OCI-LY3 (cell line): ENCODE results near the gene SLC25A41.

Experiments
- H2AFZ ChIP-seq: fragments of 200-600, 300-600 bp; shearing (Covaris generic); 2 replicates; pipeline ENCODE4 v1.6.0; 2014; ENCODE audit warnings: antibody characterized with exemption, low read depth, low read length
- H3K27ac ChIP-seq: fragments of 200-600, 300-600 bp; sonication (generic); 2 replicates; pipeline ENCODE4 v1.5.1; 2014; ENCODE audit warnings: mild to moderate bottlenecking, low read length, moderate library complexity, mixed read lengths
- H3K27me3 ChIP-seq: fragments of 200-600, 300-600 bp; sonication (generic); 2 replicates; pipeline ENCODE4 v1.6.1; 2014; ENCODE audit warnings: low read depth, low read length, mixed read lengths
- H3K36me3 ChIP-seq: fragments of 200-600, 300-600 bp; sonication (generic); replicated peaks from 2 replicates; pipeline ENCODE3; 2014; ENCODE audit warnings: low read depth, low read length, mixed read lengths
- H3K4me1 ChIP-seq: fragments of 300-600, 200-600 bp; sonication (generic); 2 replicates; pipeline ENCODE4 v1.6.1; 2014; ENCODE audit warnings: low read length, mixed read lengths
- H3K4me2 ChIP-seq: fragments of 200-600, 300-600 bp; sonication (generic); 2 replicates; pipeline ENCODE4 v1.6.1; 2014; ENCODE audit warnings: low read length, mixed read lengths
- H3K4me3 ChIP-seq: fragments of 300-600, 200-600 bp; sonication (generic); 2 replicates; pipeline ENCODE4 v1.5.1; 2014; ENCODE audit warnings: antibody characterized with exemption, mild to moderate bottlenecking, low read length, moderate library complexity
- H3K79me2 ChIP-seq: fragments of 300-600, 200-600 bp; shearing (Covaris generic); 2 replicates; pipeline ENCODE4 v1.6.1; 2014; ENCODE audit warnings: mild to moderate bottlenecking, low read length, mixed read lengths
- H3K9ac ChIP-seq: fragments of 300-600, 200-600 bp; shearing (Covaris generic); 2 replicates; pipeline ENCODE4 v1.6.0; 2014; ENCODE audit warnings: mild to moderate bottlenecking, low read length, moderate library complexity
- H3K9me3 ChIP-seq: fragments of 200-600, 300-600 bp; shearing (Covaris generic); 2 replicates; pipeline ENCODE4 v1.6.1; 2014; ENCODE audit warnings: low read length, mixed read lengths; ENCODE audit not compliant: insufficient read depth
- H4K20me1 ChIP-seq: fragments of 200-600, 300-600 bp; sonication (generic); 2 replicates; pipeline ENCODE4 v1.6.1; 2016; ENCODE audit warnings: low read length, mixed read lengths; ENCODE audit not compliant: insufficient read depth
- CTCF ChIP-seq: fragments of 200-600, 300-600 bp; sonication (generic); IDR thresholded peaks from 2 replicates; pipeline ENCODE4 v1.5.1; 2014; ENCODE audit warnings: antibody characterized with exemption, low read length, low read depth
- EZH2phosphoT487 ChIP-seq: fragments of 200-600 bp; shearing (Covaris generic); IDR thresholded peaks from 2 replicates; pipeline ENCODE4 v1.6.1; 2018; ENCODE audit warnings: antibody characterized with exemption, mixed run types, low read depth

The SLC25A41 gene

GRCh38 chr19:6423499-6424194, 9.9 kb downstream of the SLC25A41 start:
- Histone ChIP-seq H3K36me3 (peaks cover 52% of the 10 kb centered on the region), H3K4me1 (peaks cover 24% of the 10 kb centered on the region), H2AFZ (no peak overlapping the region), H3K9ac (peak overlapping the region; percentile 90), H3K4me2 (peak overlapping the region; percentile 90), H3K27ac (peak overlapping the region; percentile 62), H3K9me3 (no peaks in the 10 kb centered on the region), H3K4me3 (peak overlapping the region; percentile 88), H3K79me2 (peaks cover 65% of the 10 kb centered on the region), H3K27me3 (no peaks in the 10 kb centered on the region), H4K20me1 (peaks cover 55% of the 10 kb centered on the region)
- TF ChIP-seq EZH2phosphoT487 (no peak), CTCF (no peak)

GRCh38 chr19:6421075-6422014, 12.2 kb downstream of the SLC25A41 start:
- no peak for TF ChIP-seq CTCF
- TF ChIP-seq EZH2phosphoT487, result no peak
- H3K27me3 ChIP-seq, result no peaks in the 10 kb centered on the region
- H4K20me1 ChIP-seq, result peaks cover 72% of the 10 kb centered on the region
- peaks cover 70% of the 10 kb centered on the region for H3K36me3 ChIP-seq
- no peak overlapping the region for H2AFZ ChIP-seq
- H3K79me2 ChIP-seq, result peaks cover 81% of the 10 kb centered on the region
- H3K4me3 ChIP-seq, result no peak overlapping the region
- no peak overlapping the region for H3K4me2 ChIP-seq
- no peaks in the 10 kb centered on the region for H3K9me3 ChIP-seq
- H3K9ac ChIP-seq, result no peak overlapping the region
- peaks cover 24% of the 10 kb centered on the region for H3K4me1 ChIP-seq
- no peak overlapping the region for H3K27ac ChIP-seq

- Histone ChIP-seq H3K27ac (no peak overlapping the region), H3K79me2 (peaks cover 65% of the 10 kb centered on the region), H2AFZ (no peak overlapping the region), H4K20me1 (peaks cover 67% of the 10 kb centered on the region), H3K27me3 (no peaks in the 10 kb centered on the region), H3K4me2 (no peak overlapping the region), H3K9me3 (no peaks in the 10 kb centered on the region), H3K36me3 (peaks cover 93% of the 10 kb centered on the region), H3K4me3 (no peak overlapping the region), H3K4me1 (peaks cover 14% of the 10 kb centered on the region), H3K9ac (no peak overlapping the region)
- no peak for TF ChIP-seq CTCF
- TF ChIP-seq EZH2phosphoT487, result no peak
Observed at GRCh38 chr19:6418562-6418932, 15.0 kb downstream of the SLC25A41 start.

- Histone ChIP-seq H3K27me3 (no peaks in the 10 kb centered on the region), H3K9ac (no peak overlapping the region), H4K20me1 (peaks cover 61% of the 10 kb centered on the region), H3K4me3 (no peak overlapping the region), H3K4me2 (no peak overlapping the region), H3K9me3 (no peaks in the 10 kb centered on the region), H3K27ac (no peak overlapping the region), H2AFZ (no peak overlapping the region), H3K79me2 (peaks cover 59% of the 10 kb centered on the region), H3K36me3 (peaks cover 91% of the 10 kb centered on the region), H3K4me1 (peaks cover 8% of the 10 kb centered on the region)
- peak; percentile 20 for TF ChIP-seq CTCF
- no peak for TF ChIP-seq EZH2phosphoT487
Observed at GRCh38 chr19:6417713-6418561, 15.6 kb downstream of the SLC25A41 start.
